NCI-H146 treated with DMSO at 0.1 percent for 48 hours (cell line): ENCODE data around the gene C2orf49.
"Not testable (repeated sequence)": the region's sequence is repeated elsewhere in the genome, so short reads cannot be mapped to it uniquely, and the experiment has no call there.

Experiments used
- DNase-seq: peaks from one replicate; lab custom pipeline; 2025; ENCODE audit not compliant: unreplicated experiment; lab: John Stamatoyannopoulos, UW

C2orf49 gene

DNA sequence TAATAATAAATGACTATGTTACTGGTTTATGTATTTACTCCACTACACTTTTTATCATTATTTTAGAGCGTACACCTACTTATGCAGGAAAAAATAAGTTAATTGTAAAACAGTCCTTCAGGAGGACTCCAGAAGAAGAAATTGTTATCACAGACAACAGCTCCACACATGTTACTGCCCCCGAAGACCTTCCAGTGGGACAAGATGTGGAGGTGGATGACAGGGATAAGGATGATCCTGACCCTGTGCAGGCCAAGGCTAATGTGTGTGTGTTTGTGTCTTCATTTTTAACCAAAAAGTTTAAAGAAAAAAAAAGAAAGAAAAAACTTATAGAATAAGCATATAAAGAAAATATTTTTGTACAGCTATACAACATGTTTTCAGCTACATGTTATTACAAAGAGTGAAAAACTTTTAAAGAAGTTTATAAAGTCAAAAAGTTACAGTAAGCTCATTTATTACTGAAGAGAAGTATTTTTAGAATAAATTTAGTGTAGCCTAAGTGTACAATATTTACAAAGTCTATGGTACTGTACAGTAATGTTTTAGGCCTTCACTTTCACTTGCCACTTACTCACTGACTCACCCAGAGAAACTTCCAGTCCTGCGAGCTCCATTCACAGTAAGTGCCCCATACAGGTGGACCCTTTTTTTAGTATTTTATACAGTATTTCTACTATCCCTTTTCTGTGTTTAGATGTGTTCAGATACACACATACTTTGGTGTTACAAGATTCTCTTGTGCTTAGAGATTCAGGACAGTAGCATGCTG is 15.3 kb upstream of the C2orf49 start:
- DNase-seq, result no peak

GRCh38 chr2:105323111-105323510 is 14.2 kb upstream of the C2orf49 start:
- DNase-seq, result no peak

- no peak for DNase-seq
These were observed 13.2 kb upstream of the C2orf49 start for GRCh38 chr2:105324101-105324500.

GRCh38 chr2:105324732-105325131 is 12.6 kb upstream of the C2orf49 start:
- DNase-seq, result no peak

GRCh38 chr2:105325389-105325963 is 11.9 kb upstream of the C2orf49 start:
- no peak for DNase-seq

GRCh38 chr2:105327271-105327670 is 10.1 kb upstream of the C2orf49 start:
- not testable (repeated sequence) for DNase-seq

GRCh38 chr2:105327690-105328089 is 9.7 kb upstream of the C2orf49 start:
- DNase-seq, result no peak

DNA sequence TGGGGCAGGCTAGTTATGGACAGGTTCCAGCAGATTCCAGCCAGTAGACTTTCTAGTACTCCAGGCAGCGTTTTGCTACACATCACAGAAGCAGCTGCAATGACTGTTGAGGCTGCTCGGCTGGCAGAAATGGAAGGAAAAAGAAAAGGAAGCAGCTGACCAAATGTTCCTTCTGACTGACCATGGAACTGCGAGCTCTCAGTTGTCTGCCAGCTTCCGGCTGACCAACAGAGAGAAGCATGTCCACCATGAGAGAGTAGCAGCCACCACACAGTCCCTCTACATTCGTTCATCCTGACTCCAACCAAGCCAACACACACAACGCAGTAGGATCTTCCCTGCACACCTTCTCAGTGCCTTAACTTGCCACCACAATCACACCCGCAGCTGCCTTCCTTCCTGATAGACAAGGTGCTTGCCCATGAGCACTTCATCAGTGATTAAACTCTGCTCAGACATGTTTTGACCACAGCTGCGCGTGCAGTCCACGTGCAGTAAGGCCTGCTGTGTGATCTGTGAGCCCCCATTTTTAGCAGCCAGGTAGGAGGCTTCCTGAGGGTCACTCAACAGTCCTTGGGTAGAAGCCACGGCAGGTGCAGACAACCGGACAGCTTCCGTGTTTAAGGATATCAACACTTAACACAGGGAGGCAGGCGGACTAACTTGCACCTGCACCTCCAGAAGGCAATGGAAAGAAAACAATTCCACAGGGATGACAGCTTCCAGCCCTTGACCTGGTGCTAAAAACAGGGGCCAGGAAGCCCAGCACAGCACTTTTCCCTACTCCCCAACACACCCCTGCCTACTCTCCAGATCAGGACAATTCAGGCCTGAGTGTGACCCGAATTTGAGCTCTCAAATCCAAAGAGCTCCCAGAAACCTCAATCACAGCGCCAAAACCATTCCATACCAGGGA is 8.8 kb upstream of the C2orf49 start:
- DNase-seq, result peak; percentile 33

DNA sequence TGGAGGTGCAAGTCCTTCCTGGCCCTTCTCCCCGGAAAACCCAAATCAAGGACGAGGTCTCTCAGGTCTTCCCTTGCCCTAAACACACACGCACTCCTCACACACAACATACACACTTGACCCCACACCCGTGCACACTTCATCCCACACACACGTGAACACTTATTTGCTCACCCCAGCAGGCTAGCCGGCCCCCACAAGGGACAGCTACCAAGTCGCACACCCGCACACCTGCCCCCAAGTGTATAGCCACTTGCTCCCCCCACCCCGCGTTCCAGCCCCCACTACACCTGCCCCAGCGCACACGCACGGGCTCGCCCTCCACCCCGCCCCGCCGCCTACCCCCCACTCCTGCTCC is 8.2 kb upstream of the C2orf49 start:
- DNase-seq, result no peak

GRCh38 chr2:105329561-105330495 is 7.5 kb upstream of the C2orf49 start, which contains the start of gene TGFBRAP1:
Gene TGFBRAP1, minus strand, starts transcription at chr2:105329735. Its CDS starts 21,434 bp downstream, at chr2:105308301.
- DNase-seq, result peak; percentile 20

- no peak for DNase-seq
These were observed 6.5 kb upstream of the C2orf49 start for GRCh38 chr2:105330681-105331375.

GRCh38 chr2:105334211-105334610 is 3.1 kb upstream of the C2orf49 start:
- DNase-seq, result no peak

GRCh38 chr2:105335469-105335868 is 1.9 kb upstream of the C2orf49 start:
- no peak for DNase-seq

DNA sequence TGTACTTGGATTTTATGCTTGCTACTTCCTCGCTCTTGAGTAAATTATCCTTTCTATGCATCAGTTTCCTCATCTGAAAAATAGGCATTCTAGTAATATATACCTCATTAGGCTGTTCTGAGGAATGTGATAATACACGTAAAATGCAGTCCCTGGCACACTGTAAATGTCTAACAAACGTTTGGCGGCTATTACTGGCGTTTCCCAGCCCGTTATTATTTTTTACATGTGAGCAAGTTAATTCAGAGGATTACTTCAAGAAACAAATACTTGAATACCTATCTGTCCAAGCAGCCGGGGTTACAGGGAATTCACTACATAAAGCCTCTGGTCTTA is 586 bp upstream of the C2orf49 start:
- DNase-seq, result no peak

- DNase-seq, result peak; percentile 33
These were observed 663 bp downstream of the C2orf49 start for GRCh38 chr2:105338020-105338385.

GRCh38 chr2:105339414-105339813 is 2.1 kb downstream of the C2orf49 start:
- DNase-seq, result no peak

GRCh38 chr2:105344704-105345345 is 7.5 kb downstream of the C2orf49 start:
- peak; percentile 13 for DNase-seq

- no peak for DNase-seq
These were observed 19.8 kb downstream of the C2orf49 start for GRCh38 chr2:105357122-105357521.

- DNase-seq, result no peak
These were observed 21.3 kb downstream of the C2orf49 start for GRCh38 chr2:105358593-105358992.
